ENCODE measurements around the gene WDR33. TPM values are rescaled to one million over a fixed set of nuclear protein-coding genes. Genes with fewer than 3 reads are reported as not detected.
A peak's percentile ranks its signal among the peaks of the same experiment; 100 is the strongest.
"Not testable (repeated sequence)": the region's sequence is repeated elsewhere in the genome, so short reads cannot be mapped to it uniquely, and the experiment has no call there.

The WDR33 gene
- polyA plus RNA-seq, 1 donor: 41.5 TPM

- Histone ChIP-seq H3K27ac (ENCODE audit: low read length) (no peak overlapping the region), H3K4me3 (ENCODE audit: low read length) (no peak overlapping the region), H3K4me1 (ENCODE audit: control insufficient read depth, insufficient read depth, low read length) (no peaks in the 10 kb centered on the region), H3K27me3 (ENCODE audit: control insufficient read depth, insufficient read depth, low read length) (no peaks in the 10 kb centered on the region), H3K36me3 (ENCODE audit: control insufficient read depth, insufficient read depth, low read length) (peaks cover 16% of the 10 kb centered on the region), H3K9me3 (ENCODE audit: control insufficient read depth, low read depth, low read length) (peaks cover 4% of the 10 kb centered on the region)
- no CpG with 5 or more reads among the region's 20 CpGs for WGBS (ENCODE audit: insufficient coverage, low lambda C conversion rate)
- no peak for DNase-seq
Measured at GRCh38 chr2:127841466-127842178, 30.7 kb upstream of the WDR33 start.

- Histone ChIP-seq H3K9me3 (ENCODE audit: control insufficient read depth, low read depth, low read length) (peaks cover 4% of the 10 kb centered on the region), H3K27me3 (ENCODE audit: control insufficient read depth, insufficient read depth, low read length) (no peaks in the 10 kb centered on the region), H3K4me1 (ENCODE audit: control insufficient read depth, insufficient read depth, low read length) (no peaks in the 10 kb centered on the region), H3K27ac (ENCODE audit: low read length) (no peak overlapping the region), H3K36me3 (ENCODE audit: control insufficient read depth, insufficient read depth, low read length) (peaks cover 11% of the 10 kb centered on the region), H3K4me3 (ENCODE audit: low read length) (no peak overlapping the region)
- 83% methylated on average over 3 of the region's 4 CpGs for WGBS (ENCODE audit: insufficient coverage, low lambda C conversion rate)
- DNase-seq: no peak
Measured at GRCh38 chr2:127840893-127841292, 29.9 kb upstream of the WDR33 start.

- no CpG with 5 or more reads among the region's 3 CpGs for WGBS (ENCODE audit: insufficient coverage, low lambda C conversion rate)
- no peak for DNase-seq
- no peaks in the 10 kb centered on the region for H3K36me3 ChIP-seq (ENCODE audit: control insufficient read depth, insufficient read depth, low read length)
Measured at GRCh38 chr2:127834951-127835350, 24.0 kb upstream of the WDR33 start.

GRCh38 chr2:127829845-127830246 lies 18.9 kb upstream of the WDR33 start:
- DNase-seq: peak; percentile 8 to 24
- H3K36me3 ChIP-seq (ENCODE audit: control insufficient read depth, insufficient read depth, low read length): no peaks in the 10 kb centered on the region
- H3K27me3 ChIP-seq (ENCODE audit: control insufficient read depth, insufficient read depth, low read length): no peaks in the 10 kb centered on the region
- WGBS (ENCODE audit: insufficient coverage, low lambda C conversion rate): 100% methylated on average over 1 of the region's 5 CpGs
- peaks cover 2% of the 10 kb centered on the region for H3K9me3 ChIP-seq (ENCODE audit: control insufficient read depth, low read depth, low read length)
- no peak overlapping the region for H3K27ac ChIP-seq (ENCODE audit: low read length)
- H3K4me3 ChIP-seq (ENCODE audit: low read length): no peak overlapping the region
- H3K4me1 ChIP-seq (ENCODE audit: control insufficient read depth, insufficient read depth, low read length): no peaks in the 10 kb centered on the region

More at GRCh38 chr2:127834951-127835350, 24.0 kb upstream of the WDR33 start:
- Histone ChIP-seq H3K9me3 (ENCODE audit: control insufficient read depth, low read depth, low read length) (no peaks in the 10 kb centered on the region), H3K27me3 (ENCODE audit: control insufficient read depth, insufficient read depth, low read length) (no peaks in the 10 kb centered on the region), H3K4me1 (ENCODE audit: control insufficient read depth, insufficient read depth, low read length) (no peaks in the 10 kb centered on the region), H3K4me3 (ENCODE audit: low read length) (no peak overlapping the region), H3K27ac (ENCODE audit: low read length) (no peak overlapping the region)

- H3K27ac ChIP-seq (ENCODE audit: low read length); H3K36me3 ChIP-seq (ENCODE audit: control insufficient read depth, insufficient read depth, low read length); H3K4me3 ChIP-seq (ENCODE audit: low read length); H3K9me3 ChIP-seq (ENCODE audit: control insufficient read depth, low read depth, low read length); H3K4me1 ChIP-seq (ENCODE audit: control insufficient read depth, insufficient read depth, low read length); H3K27me3 ChIP-seq (ENCODE audit: control insufficient read depth, insufficient read depth, low read length); DNase-seq: not testable (repeated sequence)
- no CpG with 5 or more reads among the region's 2 CpGs for WGBS (ENCODE audit: insufficient coverage, low lambda C conversion rate)
Measured at GRCh38 chr2:127826708-127827107, 15.7 kb upstream of the WDR33 start.

GRCh38 chr2:127826047-127826446 lies 15.1 kb upstream of the WDR33 start:
- 100% methylated on average over 5 of the region's 12 CpGs for WGBS (ENCODE audit: insufficient coverage, low lambda C conversion rate)
- no peak for DNase-seq
- Histone ChIP-seq H3K9me3 (ENCODE audit: control insufficient read depth, low read depth, low read length) (peaks cover 2% of the 10 kb centered on the region), H3K27ac (ENCODE audit: low read length) (no peak overlapping the region), H3K36me3 (ENCODE audit: control insufficient read depth, insufficient read depth, low read length) (no peaks in the 10 kb centered on the region), H3K4me3 (ENCODE audit: low read length) (no peak overlapping the region), H3K27me3 (ENCODE audit: control insufficient read depth, insufficient read depth, low read length) (no peaks in the 10 kb centered on the region), H3K4me1 (ENCODE audit: control insufficient read depth, insufficient read depth, low read length) (no peaks in the 10 kb centered on the region)

GRCh38 chr2:127820080-127820668 lies 9.2 kb upstream of the WDR33 start:
- Histone ChIP-seq H3K27ac (ENCODE audit: low read length) (no peak overlapping the region), H3K4me3 (ENCODE audit: low read length) (no peak overlapping the region), H3K4me1 (ENCODE audit: control insufficient read depth, insufficient read depth, low read length) (no peaks in the 10 kb centered on the region), H3K36me3 (ENCODE audit: control insufficient read depth, insufficient read depth, low read length) (no peaks in the 10 kb centered on the region), H3K9me3 (ENCODE audit: control insufficient read depth, low read depth, low read length) (peaks cover 4% of the 10 kb centered on the region), H3K27me3 (ENCODE audit: control insufficient read depth, insufficient read depth, low read length) (no peaks in the 10 kb centered on the region)
- WGBS (ENCODE audit: insufficient coverage, low lambda C conversion rate): no CpG with 5 or more reads among the region's 6 CpGs
- no peak for DNase-seq

GRCh38 chr2:127818794-127819425 lies 7.9 kb upstream of the WDR33 start:
- H3K36me3 ChIP-seq (ENCODE audit: control insufficient read depth, insufficient read depth, low read length): no peaks in the 10 kb centered on the region
- no peak overlapping the region for H3K4me3 ChIP-seq (ENCODE audit: low read length)
- no peak for DNase-seq
- H3K27ac ChIP-seq (ENCODE audit: low read length): no peak overlapping the region
- peaks cover 4% of the 10 kb centered on the region for H3K9me3 ChIP-seq (ENCODE audit: control insufficient read depth, low read depth, low read length)
- H3K4me1 ChIP-seq (ENCODE audit: control insufficient read depth, insufficient read depth, low read length): no peaks in the 10 kb centered on the region
- 100% methylated on average over 3 of the region's 8 CpGs for WGBS (ENCODE audit: insufficient coverage, low lambda C conversion rate)
- no peaks in the 10 kb centered on the region for H3K27me3 ChIP-seq (ENCODE audit: control insufficient read depth, insufficient read depth, low read length)

GRCh38 chr2:127818241-127818640 lies 7.3 kb upstream of the WDR33 start:
- H3K4me1 ChIP-seq (ENCODE audit: control insufficient read depth, insufficient read depth, low read length): no peaks in the 10 kb centered on the region
- peaks cover 4% of the 10 kb centered on the region for H3K9me3 ChIP-seq (ENCODE audit: control insufficient read depth, low read depth, low read length)
- H3K36me3 ChIP-seq (ENCODE audit: control insufficient read depth, insufficient read depth, low read length): no peaks in the 10 kb centered on the region
- no peak for DNase-seq
- 100% methylated on average over 2 of the region's 5 CpGs for WGBS (ENCODE audit: insufficient coverage, low lambda C conversion rate)
- H3K4me3 ChIP-seq (ENCODE audit: low read length): no peak overlapping the region
- H3K27me3 ChIP-seq (ENCODE audit: control insufficient read depth, insufficient read depth, low read length): no peaks in the 10 kb centered on the region
- H3K27ac ChIP-seq (ENCODE audit: low read length): no peak overlapping the region

GRCh38 chr2:127814677-127815076 lies 3.7 kb upstream of the WDR33 start:
- WGBS (ENCODE audit: insufficient coverage, low lambda C conversion rate): no CpG with 5 or more reads among the region's 1 CpG
- H3K4me1 ChIP-seq (ENCODE audit: control insufficient read depth, insufficient read depth, low read length): no peaks in the 10 kb centered on the region
- H3K4me3 ChIP-seq (ENCODE audit: low read length): no peak overlapping the region
- H3K27me3 ChIP-seq (ENCODE audit: control insufficient read depth, insufficient read depth, low read length): no peaks in the 10 kb centered on the region
- DNase-seq: no peak
- no peaks in the 10 kb centered on the region for H3K9me3 ChIP-seq (ENCODE audit: control insufficient read depth, low read depth, low read length)
- no peak overlapping the region for H3K27ac ChIP-seq (ENCODE audit: low read length)
- no peaks in the 10 kb centered on the region for H3K36me3 ChIP-seq (ENCODE audit: control insufficient read depth, insufficient read depth, low read length)
